Measurements from ENCODE around the gene NCAM2. TPM values are rescaled to one million over a fixed set of nuclear protein-coding genes. Genes with fewer than 3 reads are reported as not detected.

NCAM2 gene
- total and polyA plus RNA-seq, 7 donors: 0.14 to 2.4 (median 0.62) TPM

- no peak for ATAC-seq
- Histone ChIP-seq H3K4me3 (no peak overlapping the region), H3K27ac (peak overlapping the region; percentile 41), H3K36me3 (ENCODE audit: insufficient read depth in 1 of 2, low read depth in 1 of 2) (no peaks in the 10 kb centered on the region), H3K4me1 (no peaks in the 10 kb centered on the region), H3K9me3 (no peaks in the 10 kb centered on the region), H3K27me3 (ENCODE audit: insufficient read depth in 3 of 3, low read length in 2 of 3) (no peaks in the 10 kb centered on the region)
- WGBS, 3 donors: 82 to 91% (median 85%) methylated on average over 7 of the region's 7 CpGs
- no peak for TF ChIP-seq CTCF (IDR thresholded peaks at IDR 0.05)
- DNase-seq: no peak
- intact Hi-C loops (cut with DNase I): no loop called here
Observed at GRCh38 chr21:21199342-21200102, 201.3 kb downstream of the NCAM2 start.

GRCh38 chr21:21200103-21200938 is 202.1 kb downstream of the NCAM2 start:
- Histone ChIP-seq H3K27me3 (ENCODE audit: insufficient read depth in 3 of 3, low read length in 2 of 3) (no peaks in the 10 kb centered on the region), H3K36me3 (ENCODE audit: insufficient read depth in 1 of 2, low read depth in 1 of 2) (no peaks in the 10 kb centered on the region), H3K27ac (peak overlapping the region; percentile 41), H3K9me3 (no peaks in the 10 kb centered on the region), H3K4me1 (no peaks in the 10 kb centered on the region), H3K4me3 (no peak overlapping the region)
- 29 to 44% (median 43%) methylated on average over 6 of the region's 6 CpGs for WGBS, 3 donors
- intact Hi-C loops (cut with DNase I): no loop called here
- ATAC-seq (peak; percentile 40 to 80 (median 70)), DNase-seq (peak; percentile 44 to 55)
- no peak for TF ChIP-seq CTCF (IDR thresholded peaks at IDR 0.05)

- Histone ChIP-seq H3K4me3 (peak overlapping the region; percentile 1), H3K4me1 (no peaks in the 10 kb centered on the region), H3K9me3 (no peaks in the 10 kb centered on the region), H3K27me3 (ENCODE audit: insufficient read depth in 3 of 3, low read length in 2 of 3) (no peaks in the 10 kb centered on the region), H3K27ac (no peak overlapping the region), H3K36me3 (ENCODE audit: insufficient read depth in 1 of 2, low read depth in 1 of 2) (no peaks in the 10 kb centered on the region)
- no peak for ATAC-seq
- intact Hi-C loops (cut with DNase I): no loop called here
- 47 to 61% (median 58%) methylated on average over 5 of the region's 5 CpGs for WGBS, 3 donors
- TF ChIP-seq CTCF (IDR thresholded peaks at IDR 0.05): no peak
- DNase-seq: no peak
Observed at GRCh38 chr21:21200939-21201615, 202.9 kb downstream of the NCAM2 start.

- intact Hi-C loops (cut with DNase I): no loop called here
- no peaks in the 10 kb centered on the region for H3K27me3 ChIP-seq (ENCODE audit: insufficient read depth in 3 of 3, low read length in 2 of 3)
- WGBS, 3 donors: 95 to 100% (median 97%) methylated on average over 1 of the region's 1 CpG
- H3K4me1 ChIP-seq: no peaks in the 10 kb centered on the region
- no peak overlapping the region for H3K4me3 ChIP-seq
- no peak overlapping the region for H3K27ac ChIP-seq
- no peaks in the 10 kb centered on the region for H3K36me3 ChIP-seq (ENCODE audit: insufficient read depth in 1 of 2, low read depth in 1 of 2)
- no peak for ATAC-seq
- H3K9me3 ChIP-seq: no peaks in the 10 kb centered on the region
- no peak for DNase-seq
- TF ChIP-seq CTCF (IDR thresholded peaks at IDR 0.05): no peak
Observed at GRCh38 chr21:21203822-21204339, 205.7 kb downstream of the NCAM2 start.
